Myometrial cell (primary cell): ENCODE measurements around the gene RTKN2. TPM values are rescaled to one million over a fixed set of nuclear protein-coding genes. Genes with fewer than 3 reads are reported as not detected.

ENCODE experiments used
- total RNA-seq: library from RNA; depleted of rRNA; stranded (reverse); fragments of >200 nt; gene quantifications from 2 replicates; pipeline ENCODE4 v1.2.3, GENCODE V29; 2015

The RTKN2 gene, protein sequence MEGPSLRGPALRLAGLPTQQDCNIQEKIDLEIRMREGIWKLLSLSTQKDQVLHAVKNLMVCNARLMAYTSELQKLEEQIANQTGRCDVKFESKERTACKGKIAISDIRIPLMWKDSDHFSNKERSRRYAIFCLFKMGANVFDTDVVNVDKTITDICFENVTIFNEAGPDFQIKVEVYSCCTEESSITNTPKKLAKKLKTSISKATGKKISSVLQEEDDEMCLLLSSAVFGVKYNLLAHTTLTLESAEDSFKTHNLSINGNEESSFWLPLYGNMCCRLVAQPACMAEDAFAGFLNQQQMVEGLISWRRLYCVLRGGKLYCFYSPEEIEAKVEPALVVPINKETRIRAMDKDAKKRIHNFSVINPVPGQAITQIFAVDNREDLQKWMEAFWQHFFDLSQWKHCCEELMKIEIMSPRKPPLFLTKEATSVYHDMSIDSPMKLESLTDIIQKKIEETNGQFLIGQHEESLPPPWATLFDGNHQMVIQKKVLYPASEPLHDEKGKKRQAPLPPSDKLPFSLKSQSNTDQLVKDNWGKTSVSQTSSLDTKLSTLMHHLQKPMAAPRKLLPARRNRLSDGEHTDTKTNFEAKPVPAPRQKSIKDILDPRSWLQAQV
- 0.71 and 0.86 TPM in 2 replicates for total RNA-seq

DNA sequence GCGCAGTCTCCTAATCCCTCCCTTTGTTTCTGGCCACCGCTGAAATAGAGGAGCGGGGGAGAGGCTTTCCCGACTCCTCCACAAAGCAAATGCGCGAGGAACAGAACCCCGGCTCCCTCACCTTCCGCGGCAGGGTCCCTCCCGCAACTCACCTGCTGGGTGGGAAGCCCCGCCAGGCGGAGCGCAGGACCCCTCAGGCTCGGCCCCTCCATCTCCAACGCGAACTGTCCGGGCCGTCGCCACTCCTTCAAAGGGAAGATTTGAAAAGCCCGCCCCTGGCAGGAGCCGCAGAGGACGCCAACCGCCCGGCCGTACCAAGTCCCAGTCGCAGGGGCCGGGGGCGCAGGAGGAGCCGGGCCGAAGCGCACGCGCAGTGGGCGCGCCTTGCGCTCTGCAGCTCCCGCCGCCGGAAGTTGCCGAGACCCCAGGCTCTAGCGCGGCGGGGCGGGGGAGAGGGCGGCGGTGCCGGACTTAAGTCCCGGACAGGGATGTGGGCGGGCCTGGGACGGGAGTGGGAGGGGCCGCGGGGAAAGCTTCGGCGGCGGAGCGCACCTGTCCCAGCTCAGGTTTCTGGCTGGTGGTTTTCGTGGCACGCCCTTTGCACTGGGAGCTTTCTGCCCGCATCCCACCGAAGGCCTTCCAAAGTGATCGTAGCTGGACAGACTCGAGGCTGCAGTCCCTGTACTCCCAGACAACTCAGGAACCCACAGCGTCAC, at the start of gene RTKN2:
RTKN2 (minus strand) TSS at position 446 of the 716 bp plus-strand sequence; CDS start at position 212, 234 bp downstream.

Other genes with a start within 250 kb of the RTKN2 start
- 1.2 and 2.7 TPM in 2 replicates for gene ZNF365, start 105.5 kb upstream of the RTKN2 start, total RNA-seq